AG20443 (cell line): Measurements from ENCODE around the gene PCAT7.

Experiments
- DNase-seq: peaks from one replicate; pipeline ENCODE4 v3.0.0; 2012; ENCODE audit warnings: low spot score, mixed read lengths

PCAT7 gene

DNA sequence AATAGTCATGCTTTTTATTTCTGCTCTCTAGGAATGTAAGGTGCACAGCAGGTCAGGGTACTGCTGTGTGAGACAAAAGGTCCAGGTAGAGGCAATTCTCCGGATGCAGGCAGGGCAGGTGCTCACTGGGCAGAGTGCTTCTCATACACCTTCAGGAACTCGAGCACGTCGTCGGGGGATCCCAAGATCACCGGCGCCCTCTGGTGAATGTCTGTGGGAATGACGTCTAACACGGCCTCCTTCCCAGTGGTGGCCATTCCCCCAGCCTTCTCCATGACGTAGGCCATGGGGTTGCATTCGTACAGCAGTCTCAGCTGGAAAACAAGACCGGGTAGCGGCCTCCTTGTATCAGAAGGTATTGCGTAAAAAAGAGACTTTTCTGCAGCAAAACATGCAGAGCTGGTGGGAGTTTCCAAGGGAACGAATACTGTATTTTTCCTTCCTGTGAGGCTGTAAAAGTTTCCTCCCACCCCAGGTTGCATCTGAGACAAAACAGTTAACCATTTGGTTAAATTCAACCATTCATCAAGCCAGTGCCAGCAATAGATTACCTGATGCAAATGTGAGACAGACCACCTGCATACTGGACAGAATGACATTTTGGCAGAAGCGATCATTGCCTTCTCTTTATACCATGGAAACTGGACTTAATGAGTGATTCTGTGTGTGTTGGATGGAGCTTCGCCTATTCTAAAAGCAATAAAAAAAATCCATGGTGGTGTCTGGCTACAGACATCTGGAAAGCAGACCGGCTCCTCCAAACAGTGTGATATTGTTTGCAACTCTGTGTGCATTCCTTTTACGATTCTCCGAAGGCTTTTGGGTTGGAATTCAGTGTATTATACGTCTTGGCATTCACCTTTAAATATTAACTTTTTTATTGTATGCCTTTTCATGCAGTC lies 48.6 kb downstream of the PCAT7 start:
- peak; percentile 93 for DNase-seq

GRCh38 chr9:94606646-94607422 lies 52.0 kb downstream of the PCAT7 start:
- no peak for DNase-seq

- no peak for DNase-seq
Observed at GRCh38 chr9:94607423-94607691, 52.5 kb downstream of the PCAT7 start.

DNA sequence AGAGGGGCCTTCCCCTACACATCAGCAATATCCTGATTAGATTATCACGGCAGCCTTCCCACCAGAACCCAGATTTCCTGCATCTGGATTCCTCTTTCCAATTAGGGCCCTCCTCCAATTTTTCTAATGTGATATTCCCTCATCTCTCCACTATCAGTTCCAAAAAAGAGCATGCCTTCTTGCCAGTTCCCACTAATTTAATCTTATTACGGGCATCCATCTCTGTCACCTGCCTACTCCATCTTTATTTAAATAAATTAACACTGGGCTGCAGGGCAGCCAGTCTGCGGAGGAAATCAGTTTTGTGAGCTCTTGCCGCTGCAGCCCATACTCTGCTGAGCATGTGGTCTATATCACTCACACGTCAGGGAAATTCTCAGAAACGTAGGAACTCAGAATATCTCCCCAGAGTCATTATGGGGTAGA lies 55.3 kb downstream of the PCAT7 start:
- DNase-seq, result no peak

- no peak for DNase-seq
Observed at GRCh38 chr9:94611638-94612068, 56.8 kb downstream of the PCAT7 start.

DNA sequence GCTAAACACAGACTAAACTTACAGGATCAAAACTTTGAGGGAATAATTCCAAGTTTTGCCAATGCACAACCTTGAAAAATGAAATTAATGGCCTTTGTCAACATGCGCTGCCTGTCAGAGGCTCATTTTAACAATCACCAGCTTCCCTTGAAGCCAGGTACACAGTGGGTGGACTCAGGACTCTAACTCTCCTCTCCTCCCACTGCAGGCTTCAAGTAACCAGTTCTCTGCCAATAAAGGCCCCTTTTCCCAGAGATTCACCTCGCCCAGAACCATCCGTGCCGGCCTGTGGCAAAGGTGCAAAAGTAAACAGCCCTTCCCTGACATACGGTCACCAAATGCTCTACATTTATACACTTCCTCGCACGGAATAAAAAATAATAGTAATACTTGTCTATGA lies 57.2 kb downstream of the PCAT7 start:
- no peak for DNase-seq

GRCh38 chr9:94613003-94613402 lies 58.1 kb downstream of the PCAT7 start:
- peak; percentile 35 for DNase-seq

- DNase-seq, result peak; percentile 20
Observed at GRCh38 chr9:94619026-94619425, 64.1 kb downstream of the PCAT7 start.
